Neural cell (in vitro differentiated cells): ENCODE measurements around the gene UCK2. TPM values are rescaled to one million over a fixed set of nuclear protein-coding genes. Genes with fewer than 3 reads are reported as not detected.

Experiments used
- H2AFZ ChIP-seq: fragments of 200-600, 300-800 bp; sonication (generic), shearing (Covaris generic); 2 replicates; pipeline ENCODE4 v1.6.0; 2014; ENCODE audit warnings: low read depth, mild to moderate bottlenecking, antibody characterized with exemption, low read length, moderate library complexity
- H3F3A ChIP-seq: fragments of 200-600 bp; shearing (Covaris generic); 2 replicates; pipeline ENCODE4 v1.6.1; 2016; ENCODE audit warnings: mild to moderate bottlenecking, moderate library complexity, mixed read lengths, antibody characterized with exemption, low read length; ENCODE audit not compliant: insufficient read depth, poor library complexity, severe bottlenecking
- H3K27ac ChIP-seq: fragments of 200-600, 300-800 bp; sonication (generic), shearing (Covaris generic); 2 replicates; pipeline ENCODE4 v1.5.1; 2014; ENCODE audit warnings: mild to moderate bottlenecking, low read length, moderate library complexity
- H3K27me3 ChIP-seq: fragments of 300-800, 200-600 bp; sonication (generic), shearing (Covaris generic); 2 replicates; pipeline ENCODE4 v1.6.0; 2014; ENCODE audit warnings: mild to moderate bottlenecking, low read depth, low read length, moderate library complexity; ENCODE audit not compliant: insufficient read depth
- H3K36me3 ChIP-seq: fragments of 300-800, 200-600 bp; sonication (generic), shearing (Covaris generic); 2 replicates; pipeline ENCODE4 v1.5.1; 2014; ENCODE audit warnings: mild to moderate bottlenecking, antibody characterized with exemption, low read length, moderate library complexity; ENCODE audit not compliant: insufficient read depth
- H3K4me2 ChIP-seq: fragments of 300-800, 200-600 bp; sonication (generic), shearing (Covaris generic); 2 replicates; pipeline ENCODE4 v1.6.0; 2014; ENCODE audit warnings: mild to moderate bottlenecking, low read length
- H3K4me3 ChIP-seq: fragments of 300-800, 200-600 bp; sonication (generic), shearing (Covaris generic); 2 replicates; pipeline ENCODE4 v1.5.1; 2014; ENCODE audit warnings: mild to moderate bottlenecking, low read length, moderate library complexity
- H3K79me2 ChIP-seq: fragments of 200-600 bp; shearing (Covaris generic); replicated peaks from 2 replicates; pipeline ENCODE4 v1.6.0; 2014; ENCODE audit warnings: mild to moderate bottlenecking, low read length, moderate library complexity; ENCODE audit not compliant: insufficient read depth
- H3K9ac ChIP-seq: fragments of 300-800, 200-600 bp; sonication (generic), shearing (Covaris generic); 2 replicates; pipeline ENCODE4 v1.6.1; 2016; ENCODE audit warnings: mild to moderate bottlenecking, low read length, mixed read lengths
- H3K9me2 ChIP-seq: fragments of 200-600 bp; shearing (Covaris generic); 2 replicates; pipeline ENCODE4 v1.6.1; 2016; ENCODE audit warnings: mild to moderate bottlenecking, low read length, mixed read lengths; ENCODE audit not compliant: insufficient read depth
- H3K9me3 ChIP-seq: fragments of 200-600, 300-800 bp; sonication (generic), shearing (Covaris generic); 2 replicates; pipeline ENCODE4 v1.6.1; 2016; ENCODE audit warnings: mild to moderate bottlenecking, mixed run types, low read length, moderate library complexity, mixed read lengths
- H4K20me1 ChIP-seq: fragments of 200-600 bp; shearing (Covaris generic); 2 replicates; pipeline ENCODE4 v1.6.1; 2016; ENCODE audit warnings: mild to moderate bottlenecking, mixed run types; ENCODE audit not compliant: insufficient read depth
- EP300 ChIP-seq: fragments of 450-650 bp; conservative IDR thresholded peaks from 2 replicates; pipeline ENCODE4 v1.6.1; 2014; ENCODE audit warnings: antibody characterized with exemption, mild to moderate bottlenecking, moderate library complexity; ENCODE audit not compliant: poor library complexity, severe bottlenecking
- EZH2 ChIP-seq: fragments of 200-600, 300-800 bp; shearing (Covaris generic), sonication (generic); IDR thresholded peaks from 2 replicates; pipeline ENCODE4 v1.6.1; 2014; ENCODE audit warnings: antibody characterized with exemption, low read length, borderline replicate concordance, mild to moderate bottlenecking; ENCODE audit not compliant: insufficient read depth, poor library complexity, severe bottlenecking
- MXI1 ChIP-seq: fragments of 450-650 bp; conservative IDR thresholded peaks from 2 replicates; pipeline ENCODE4 v1.6.1; 2014; ENCODE audit warnings: antibody characterized with exemption, mild to moderate bottlenecking; ENCODE audit not compliant: poor library complexity, severe bottlenecking
- POLR2AphosphoS5 ChIP-seq: IDR thresholded peaks from 2 replicates; pipeline ENCODE4 v1.6.1; 2012
- RAD21 ChIP-seq: fragments of 450-650 bp; conservative IDR thresholded peaks from 2 replicates; pipeline ENCODE4 v1.6.1; 2014; ENCODE audit warnings: antibody characterized with exemption, mild to moderate bottlenecking, moderate library complexity
- SMC3 ChIP-seq: fragments of 450-650 bp; conservative IDR thresholded peaks from 2 replicates; pipeline ENCODE4 v1.6.1; 2014; ENCODE audit warnings: antibody characterized with exemption, mild to moderate bottlenecking, moderate library complexity; ENCODE audit not compliant: poor library complexity
- TAF1 ChIP-seq: IDR thresholded peaks from 2 replicates; pipeline ENCODE4 v1.6.1; 2012; ENCODE audit warnings: low read depth
- polyA plus RNA-seq: library from polyadenylated mRNA; depleted of rRNA; stranded (reverse); fragments of >200 nt; gene quantifications from 2 replicates; pipeline ENCODE4 v1.2.3, GENCODE V29; 2014
- TF ChIP-seq, protein P1 (sequence below): IDR thresholded peaks from 2 replicates; pipeline ENCODE4 v1.6.1; 2012; ENCODE audit warnings: borderline replicate concordance
- TF ChIP-seq, protein P2 (sequence below): fragments of 450-650 bp; IDR thresholded peaks from 2 replicates; pipeline ENCODE4 v1.5.1; 2014; ENCODE audit warnings: antibody characterized with exemption, mild to moderate bottlenecking, moderate library complexity; ENCODE audit not compliant: poor library complexity, severe bottlenecking

UCK2 gene
- polyA plus RNA-seq, 1 donor from 2014 or later: 36.0 TPM

DNA sequence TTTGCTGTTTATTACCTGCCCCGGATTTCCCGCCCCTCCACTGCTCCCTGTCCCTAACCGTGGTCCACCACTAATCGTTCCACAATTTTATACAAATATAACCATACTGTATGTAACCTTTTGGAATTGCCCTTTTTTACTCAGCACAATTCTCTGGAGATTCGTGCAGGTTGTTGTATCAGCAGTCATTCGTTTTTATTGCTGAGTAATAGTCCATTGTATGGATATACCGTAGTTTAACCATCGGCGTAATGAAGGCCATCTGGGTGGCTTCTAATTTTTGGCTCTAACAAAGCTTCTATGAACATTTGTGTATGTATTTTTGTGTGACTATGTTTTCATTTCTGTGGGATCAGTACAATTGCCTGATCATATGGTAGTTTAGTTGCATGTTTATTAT is 50.0 kb downstream of the UCK2 start:
- no peaks in the 10 kb centered on the region for H3K27me3 ChIP-seq
- no peak overlapping the region for H3K4me3 ChIP-seq
- no peak overlapping the region for H2AFZ ChIP-seq
- H3F3A ChIP-seq: no peaks in the 10 kb centered on the region
- H3K9me2 ChIP-seq: no peaks in the 10 kb centered on the region
- H3K36me3 ChIP-seq: no peaks in the 10 kb centered on the region
- no peak overlapping the region for H3K4me2 ChIP-seq
- H3K27ac ChIP-seq: no peak overlapping the region
- H3K79me2 ChIP-seq: peaks cover 33% of the 10 kb centered on the region
- TF ChIP-seq EZH2 (no peak), MXI1 (no peak), TAF1 (no peak), POLR2AphosphoS5 (no peak), RAD21 (no peak), EP300 (no peak), SMC3 (no peak)
- TF ChIP-seq, protein P1, sequence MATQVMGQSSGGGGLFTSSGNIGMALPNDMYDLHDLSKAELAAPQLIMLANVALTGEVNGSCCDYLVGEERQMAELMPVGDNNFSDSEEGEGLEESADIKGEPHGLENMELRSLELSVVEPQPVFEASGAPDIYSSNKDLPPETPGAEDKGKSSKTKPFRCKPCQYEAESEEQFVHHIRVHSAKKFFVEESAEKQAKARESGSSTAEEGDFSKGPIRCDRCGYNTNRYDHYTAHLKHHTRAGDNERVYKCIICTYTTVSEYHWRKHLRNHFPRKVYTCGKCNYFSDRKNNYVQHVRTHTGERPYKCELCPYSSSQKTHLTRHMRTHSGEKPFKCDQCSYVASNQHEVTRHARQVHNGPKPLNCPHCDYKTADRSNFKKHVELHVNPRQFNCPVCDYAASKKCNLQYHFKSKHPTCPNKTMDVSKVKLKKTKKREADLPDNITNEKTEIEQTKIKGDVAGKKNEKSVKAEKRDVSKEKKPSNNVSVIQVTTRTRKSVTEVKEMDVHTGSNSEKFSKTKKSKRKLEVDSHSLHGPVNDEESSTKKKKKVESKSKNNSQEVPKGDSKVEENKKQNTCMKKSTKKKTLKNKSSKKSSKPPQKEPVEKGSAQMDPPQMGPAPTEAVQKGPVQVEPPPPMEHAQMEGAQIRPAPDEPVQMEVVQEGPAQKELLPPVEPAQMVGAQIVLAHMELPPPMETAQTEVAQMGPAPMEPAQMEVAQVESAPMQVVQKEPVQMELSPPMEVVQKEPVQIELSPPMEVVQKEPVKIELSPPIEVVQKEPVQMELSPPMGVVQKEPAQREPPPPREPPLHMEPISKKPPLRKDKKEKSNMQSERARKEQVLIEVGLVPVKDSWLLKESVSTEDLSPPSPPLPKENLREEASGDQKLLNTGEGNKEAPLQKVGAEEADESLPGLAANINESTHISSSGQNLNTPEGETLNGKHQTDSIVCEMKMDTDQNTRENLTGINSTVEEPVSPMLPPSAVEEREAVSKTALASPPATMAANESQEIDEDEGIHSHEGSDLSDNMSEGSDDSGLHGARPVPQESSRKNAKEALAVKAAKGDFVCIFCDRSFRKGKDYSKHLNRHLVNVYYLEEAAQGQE: no peak
- TF ChIP-seq, protein P2, sequence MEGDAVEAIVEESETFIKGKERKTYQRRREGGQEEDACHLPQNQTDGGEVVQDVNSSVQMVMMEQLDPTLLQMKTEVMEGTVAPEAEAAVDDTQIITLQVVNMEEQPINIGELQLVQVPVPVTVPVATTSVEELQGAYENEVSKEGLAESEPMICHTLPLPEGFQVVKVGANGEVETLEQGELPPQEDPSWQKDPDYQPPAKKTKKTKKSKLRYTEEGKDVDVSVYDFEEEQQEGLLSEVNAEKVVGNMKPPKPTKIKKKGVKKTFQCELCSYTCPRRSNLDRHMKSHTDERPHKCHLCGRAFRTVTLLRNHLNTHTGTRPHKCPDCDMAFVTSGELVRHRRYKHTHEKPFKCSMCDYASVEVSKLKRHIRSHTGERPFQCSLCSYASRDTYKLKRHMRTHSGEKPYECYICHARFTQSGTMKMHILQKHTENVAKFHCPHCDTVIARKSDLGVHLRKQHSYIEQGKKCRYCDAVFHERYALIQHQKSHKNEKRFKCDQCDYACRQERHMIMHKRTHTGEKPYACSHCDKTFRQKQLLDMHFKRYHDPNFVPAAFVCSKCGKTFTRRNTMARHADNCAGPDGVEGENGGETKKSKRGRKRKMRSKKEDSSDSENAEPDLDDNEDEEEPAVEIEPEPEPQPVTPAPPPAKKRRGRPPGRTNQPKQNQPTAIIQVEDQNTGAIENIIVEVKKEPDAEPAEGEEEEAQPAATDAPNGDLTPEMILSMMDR: no peak
- no peaks in the 10 kb centered on the region for H4K20me1 ChIP-seq
- no peaks in the 10 kb centered on the region for H3K9me3 ChIP-seq
- no peak overlapping the region for H3K9ac ChIP-seq

GRCh38 chr1:165877940-165878556 is 50.6 kb downstream of the UCK2 start:
- Histone ChIP-seq H3K9me3 (no peaks in the 10 kb centered on the region), H3K27me3 (no peaks in the 10 kb centered on the region), H3K27ac (no peak overlapping the region), H3K9ac (no peak overlapping the region), H3K4me2 (no peak overlapping the region), H3K36me3 (no peaks in the 10 kb centered on the region), H3F3A (no peaks in the 10 kb centered on the region), H3K79me2 (peaks cover 33% of the 10 kb centered on the region), H3K9me2 (no peaks in the 10 kb centered on the region), H4K20me1 (no peaks in the 10 kb centered on the region), H3K4me3 (no peak overlapping the region), H2AFZ (no peak overlapping the region)
- TF ChIP-seq, protein P1: no peak
- TF ChIP-seq MXI1 (no peak), SMC3 (no peak), RAD21 (no peak), EZH2 (no peak), EP300 (no peak), POLR2AphosphoS5 (no peak), TAF1 (no peak)
- TF ChIP-seq, protein P2: no peak
